Measurements from ENCODE around the gene ATP5PO.

ATP5PO gene, protein sequence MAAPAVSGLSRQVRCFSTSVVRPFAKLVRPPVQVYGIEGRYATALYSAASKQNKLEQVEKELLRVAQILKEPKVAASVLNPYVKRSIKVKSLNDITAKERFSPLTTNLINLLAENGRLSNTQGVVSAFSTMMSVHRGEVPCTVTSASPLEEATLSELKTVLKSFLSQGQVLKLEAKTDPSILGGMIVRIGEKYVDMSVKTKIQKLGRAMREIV

DNA sequence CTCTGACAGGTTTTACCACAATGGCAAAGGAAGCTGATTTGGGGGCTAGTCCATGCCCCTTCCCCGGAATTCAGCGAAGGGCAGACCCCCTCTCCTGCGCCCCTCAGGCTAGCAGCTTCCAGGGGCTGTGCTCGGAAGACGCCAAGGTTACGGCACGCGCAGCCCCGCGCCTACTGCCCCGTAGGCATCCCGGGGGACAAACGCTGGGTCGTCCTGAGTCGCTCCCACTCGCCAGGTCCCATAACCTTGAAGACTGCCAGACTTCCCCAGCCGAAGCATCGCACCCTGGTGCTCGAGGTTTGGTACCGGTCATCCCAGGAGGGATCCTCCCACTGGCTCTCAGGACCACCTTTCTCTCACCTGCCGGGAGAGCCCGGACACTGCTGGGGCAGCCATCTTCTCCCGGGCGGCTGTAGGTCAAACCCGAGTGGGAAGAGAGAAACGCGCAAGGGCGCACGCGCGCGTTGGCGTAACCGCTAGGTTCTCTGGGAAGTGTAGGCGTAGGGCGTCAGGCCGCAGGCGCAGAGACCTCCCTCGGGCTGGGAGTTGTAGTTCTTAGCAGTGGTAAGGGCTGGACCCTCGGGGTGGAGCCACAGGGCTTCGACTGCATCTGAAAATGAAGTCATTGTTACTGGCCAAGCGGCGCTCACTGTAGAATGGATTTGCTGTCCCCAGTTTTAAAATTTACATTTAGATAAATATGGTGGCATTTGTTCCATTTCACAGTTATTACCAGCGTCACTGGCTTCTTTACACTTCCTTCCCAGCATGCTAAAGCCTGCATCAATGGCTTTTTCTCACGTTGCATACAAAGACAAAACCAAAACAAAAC is at the start of gene ATP5PO:
Gene ATP5PO, minus strand, starts transcription at position 437 of the 832 bp plus-strand sequence. Its CDS starts 41 bp downstream, at position 396.
- DNase-seq (ENCODE audit: extremely low spot score, insufficient read length, low read depth) (peak; percentile 90), FAIRE-seq (peak; percentile 99)

DNA sequence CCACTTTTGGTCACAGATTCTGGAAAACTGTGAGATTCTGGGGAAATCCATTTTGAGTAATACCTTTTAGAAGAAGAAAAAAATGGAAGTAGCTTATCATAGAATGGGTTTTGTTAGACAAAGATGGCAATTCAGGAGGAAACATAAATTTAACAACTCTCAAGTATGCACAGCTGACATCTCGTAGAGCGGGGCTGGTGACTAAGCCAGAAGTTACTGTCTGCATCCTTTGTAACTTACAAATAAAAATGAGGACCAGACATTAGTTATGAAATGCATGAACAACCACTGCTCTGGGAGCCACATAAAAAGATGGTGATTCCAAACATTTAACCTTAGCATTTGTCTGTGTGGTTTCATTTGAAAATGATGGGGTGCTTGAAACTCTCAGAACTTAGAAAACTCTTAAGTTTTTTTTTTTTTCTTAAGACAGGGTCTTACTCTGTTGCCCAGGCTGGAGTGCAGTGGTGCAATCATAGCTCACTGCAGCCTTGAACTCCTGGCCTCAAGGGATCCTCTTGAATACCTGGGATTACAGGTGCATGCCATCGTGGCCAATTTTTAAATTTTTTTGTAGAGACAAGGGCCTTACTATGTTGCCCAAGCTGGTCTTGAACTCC is 49.2 kb upstream of the ATP5PO start:
- DNase-seq (ENCODE audit: extremely low spot score, insufficient read length, low read depth) (no peak), FAIRE-seq (no peak)

DNA sequence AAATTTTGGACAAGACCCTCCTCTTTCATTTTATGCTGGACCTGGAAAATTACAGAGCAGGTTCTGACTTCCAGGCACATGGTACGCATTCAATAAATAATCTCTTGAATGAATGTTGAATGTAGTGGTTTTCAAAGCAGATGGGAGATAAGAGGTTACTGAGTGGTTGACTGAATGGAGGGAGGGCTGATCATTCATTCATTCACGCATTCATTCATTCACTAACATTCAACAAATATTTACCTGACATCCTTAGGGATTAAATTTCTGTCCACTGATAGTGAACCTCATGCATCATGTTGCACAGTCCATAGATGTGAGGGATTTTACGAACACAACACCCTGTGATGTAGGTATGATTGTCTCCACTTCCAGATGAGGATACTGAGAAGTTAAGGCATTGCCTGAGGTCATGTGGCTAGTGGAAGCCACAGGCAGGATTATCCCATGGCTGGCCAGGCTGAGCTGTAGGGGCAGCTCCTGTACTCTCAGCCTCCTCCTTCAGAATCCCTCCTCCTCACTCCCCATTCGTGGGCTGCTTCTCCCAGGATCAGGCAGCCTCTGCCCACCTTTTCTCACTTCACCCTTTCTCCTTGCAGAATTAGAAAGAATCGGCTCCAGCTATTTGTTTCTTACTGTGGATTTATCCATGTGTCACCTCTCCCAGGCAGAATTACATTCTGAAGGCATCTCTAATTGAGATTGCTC is 48.4 kb upstream of the ATP5PO start:
- DNase-seq (ENCODE audit: extremely low spot score, insufficient read length, low read depth) (no peak), FAIRE-seq (no peak)

DNA sequence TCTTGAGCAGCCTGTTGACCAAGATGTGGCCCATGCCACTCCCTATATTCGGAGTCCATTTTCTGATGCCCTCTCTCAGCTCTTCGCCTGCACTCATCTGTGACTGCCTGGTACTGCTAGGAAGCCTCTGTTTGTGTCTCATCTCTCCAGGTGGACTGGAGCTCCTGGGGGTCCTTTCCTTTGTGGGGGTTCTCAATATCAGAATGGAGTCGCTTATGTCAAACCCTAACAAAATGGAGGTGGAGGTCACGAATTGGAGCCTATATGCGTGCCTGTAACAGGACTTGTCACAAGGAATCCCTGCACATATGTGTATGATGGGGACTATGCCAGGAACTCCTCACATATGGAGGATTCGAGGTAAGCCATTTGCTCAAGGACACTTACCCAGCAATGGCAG is 46.7 kb upstream of the ATP5PO start:
- DNase-seq (ENCODE audit: extremely low spot score, insufficient read length, low read depth) (no peak), FAIRE-seq (no peak)

DNA sequence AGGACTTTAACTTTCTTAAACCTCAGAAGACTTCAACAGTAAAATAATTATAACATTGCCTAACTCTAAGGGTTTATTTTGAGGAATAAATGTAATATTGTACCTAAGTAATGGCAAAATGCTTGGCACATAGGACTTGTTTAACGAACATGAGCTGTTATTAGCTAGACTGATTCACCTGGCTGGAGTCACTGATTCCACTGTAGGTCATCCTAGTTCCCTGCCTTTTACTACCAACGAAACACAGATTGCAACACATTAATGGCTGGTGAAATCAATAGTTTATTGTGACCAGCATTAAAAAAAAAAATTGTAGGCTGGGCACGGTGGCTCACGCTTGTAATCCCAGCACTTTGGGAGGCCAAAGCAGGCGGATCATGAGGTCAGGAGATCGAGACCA is 45.5 kb upstream of the ATP5PO start:
- FAIRE-seq (no peak), DNase-seq (ENCODE audit: extremely low spot score, insufficient read length, low read depth) (no peak)

DNA sequence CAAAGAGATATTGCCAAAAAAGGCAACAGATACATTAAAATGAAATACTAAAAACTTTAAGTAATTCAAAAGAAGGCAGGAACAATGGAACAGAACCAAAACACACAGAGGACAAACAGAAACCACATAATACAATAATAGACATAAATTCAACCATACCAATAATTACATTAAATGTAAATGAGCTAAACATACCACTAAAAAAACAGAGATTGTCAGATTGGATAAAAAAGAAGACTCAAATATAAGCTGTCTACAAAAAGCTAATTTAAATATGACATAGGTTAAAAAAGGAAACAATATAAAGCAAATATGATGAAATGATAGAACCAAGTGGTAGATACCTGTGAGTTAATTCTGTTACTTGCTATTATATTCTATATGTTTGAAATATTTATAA is 44.1 kb upstream of the ATP5PO start:
- no peak for FAIRE-seq

DNA sequence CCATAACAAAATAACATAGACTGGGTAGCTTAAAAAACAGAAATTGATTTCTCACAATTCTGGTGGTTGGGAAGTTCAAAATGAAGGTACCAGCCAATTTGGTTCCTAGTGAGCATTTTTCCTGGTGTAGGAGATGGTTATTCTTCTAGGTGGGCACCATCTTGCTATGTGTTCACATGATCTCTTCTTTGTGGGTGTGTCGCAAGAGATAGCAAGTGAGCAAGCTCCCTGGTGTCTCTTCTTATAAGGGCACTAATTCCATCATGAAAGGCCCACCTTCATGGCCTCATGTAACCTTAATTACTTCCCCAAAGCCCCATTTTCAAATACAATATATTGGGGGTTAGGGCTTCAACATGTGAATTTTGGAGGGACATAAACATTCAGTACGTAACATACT is 38.8 kb upstream of the ATP5PO start:
- DNase-seq (ENCODE audit: extremely low spot score, insufficient read length, low read depth), result no peak
- FAIRE-seq, result no peak

More for the DNA sequence above, 44.1 kb upstream of the ATP5PO start:
- no peak for DNase-seq (ENCODE audit: extremely low spot score, insufficient read length, low read depth)

DNA sequence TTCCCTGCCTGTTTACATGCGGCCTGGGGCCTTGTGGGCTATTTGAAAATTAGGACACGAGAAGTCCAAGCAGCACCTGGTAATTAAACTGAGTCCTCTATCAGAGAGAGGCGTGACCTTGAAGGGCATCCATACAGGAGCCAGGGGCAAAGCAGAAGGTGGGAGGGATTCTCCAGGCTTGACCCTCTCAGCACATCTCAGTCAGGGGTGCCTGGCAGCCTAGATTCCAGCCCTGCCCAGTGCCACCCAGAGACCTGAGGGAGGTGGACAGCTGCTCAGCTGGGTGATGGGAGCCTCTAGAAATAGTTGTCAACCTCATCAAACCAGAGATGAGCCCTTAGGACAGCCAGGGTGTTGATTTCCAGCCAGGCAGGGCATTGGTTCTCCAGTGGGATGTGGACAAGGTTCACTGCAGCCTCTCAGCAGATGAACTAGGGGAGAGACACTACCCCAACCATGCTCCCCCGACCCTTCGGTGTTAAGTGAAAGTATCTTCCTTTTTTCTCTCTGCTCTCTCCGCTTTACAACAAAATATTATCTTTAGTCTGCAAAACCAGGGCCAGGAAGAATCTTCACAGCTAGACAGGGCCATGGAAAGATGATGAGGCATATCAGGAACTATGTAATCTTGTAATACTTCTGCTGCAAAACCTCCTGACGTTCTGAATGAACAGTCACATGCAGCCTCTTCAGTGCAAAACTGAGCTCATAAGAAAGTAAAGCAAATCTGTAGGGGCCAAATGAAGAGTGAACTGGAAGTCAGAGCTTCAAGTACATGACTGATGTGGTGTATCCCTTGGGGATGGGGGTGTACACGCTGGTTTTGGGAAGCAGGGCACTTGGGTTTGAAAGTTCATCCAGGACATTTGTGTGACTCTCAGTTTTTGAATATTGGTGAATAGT is 35.9 kb upstream of the ATP5PO start:
- FAIRE-seq, result peak; percentile 54
- no peak for DNase-seq (ENCODE audit: extremely low spot score, insufficient read length, low read depth)

DNA sequence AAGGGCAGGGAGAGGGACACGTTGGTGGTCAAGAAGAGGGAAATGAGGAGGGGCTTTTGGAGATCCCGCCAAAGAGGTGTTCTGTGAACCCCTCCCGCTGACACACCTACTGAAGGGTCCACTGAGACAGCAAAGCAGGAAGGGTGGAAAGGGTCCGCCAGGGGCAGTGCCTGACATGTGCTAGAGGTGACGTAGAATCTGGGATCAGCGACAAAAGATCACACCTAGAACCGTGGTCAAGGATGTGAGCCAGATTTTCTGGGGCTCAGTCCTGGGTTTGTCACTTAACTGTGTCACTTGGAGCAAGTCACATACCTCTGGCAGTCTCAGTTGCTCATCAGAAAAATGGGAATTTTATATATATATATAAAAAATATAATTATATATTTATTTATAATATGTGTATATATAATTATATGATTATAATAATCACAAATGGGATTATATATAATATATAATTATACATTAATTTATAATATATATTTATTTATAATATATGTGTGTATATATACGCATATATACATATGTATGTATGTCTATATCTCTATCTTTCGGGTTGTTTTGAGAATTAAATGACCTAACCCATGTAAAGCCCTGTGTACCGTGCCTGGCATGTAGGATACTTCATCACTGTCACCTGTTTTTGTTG is 35.0 kb upstream of the ATP5PO start:
- FAIRE-seq, result no peak
- DNase-seq (ENCODE audit: extremely low spot score, insufficient read length, low read depth), result no peak

DNA sequence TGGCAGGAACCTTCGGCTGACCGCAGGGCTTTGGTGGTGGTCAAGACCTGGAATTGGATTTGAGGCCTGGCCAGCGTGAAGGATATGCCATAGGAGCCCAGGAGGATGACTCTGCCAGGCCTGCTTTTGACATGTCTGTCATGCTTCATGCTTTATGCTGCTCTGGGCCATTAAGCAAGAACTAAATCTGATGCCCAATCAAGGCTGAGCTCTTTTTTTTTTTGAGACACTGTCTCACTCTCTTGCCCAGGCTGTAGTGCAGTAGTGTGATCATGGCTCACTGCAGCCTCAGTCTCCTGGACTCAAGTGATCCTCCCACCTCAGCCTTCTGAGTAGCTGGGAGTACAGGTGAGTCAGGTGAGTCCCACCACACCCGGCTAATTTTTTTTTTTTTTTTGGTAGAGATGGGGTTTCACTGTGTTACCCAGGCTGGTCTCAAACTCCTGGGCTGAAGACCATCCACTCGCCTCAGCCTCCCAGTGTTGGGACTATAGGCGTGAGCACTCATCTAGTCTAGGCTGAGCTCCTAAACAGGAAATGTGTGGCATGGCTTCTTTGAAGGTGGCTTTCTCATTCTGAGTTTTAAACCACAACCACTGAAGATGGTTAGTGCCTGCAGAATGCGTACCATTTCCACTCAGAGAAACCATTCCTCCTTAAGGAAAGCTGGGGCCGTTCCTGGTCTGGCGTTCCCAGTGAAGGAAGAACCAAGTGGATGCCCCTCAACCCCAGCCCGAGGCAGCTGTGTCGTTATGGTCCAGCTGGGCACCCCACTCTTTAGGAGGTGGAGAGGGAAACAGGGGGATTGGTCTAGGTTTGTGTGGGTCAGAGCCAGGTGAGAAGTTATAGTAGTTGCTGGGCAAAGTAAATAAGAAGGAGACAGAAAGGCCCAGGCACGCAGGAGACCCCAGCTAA is 34.2 kb upstream of the ATP5PO start:
- DNase-seq (ENCODE audit: extremely low spot score, insufficient read length, low read depth) (no peak), FAIRE-seq (peak; percentile 79)

DNA sequence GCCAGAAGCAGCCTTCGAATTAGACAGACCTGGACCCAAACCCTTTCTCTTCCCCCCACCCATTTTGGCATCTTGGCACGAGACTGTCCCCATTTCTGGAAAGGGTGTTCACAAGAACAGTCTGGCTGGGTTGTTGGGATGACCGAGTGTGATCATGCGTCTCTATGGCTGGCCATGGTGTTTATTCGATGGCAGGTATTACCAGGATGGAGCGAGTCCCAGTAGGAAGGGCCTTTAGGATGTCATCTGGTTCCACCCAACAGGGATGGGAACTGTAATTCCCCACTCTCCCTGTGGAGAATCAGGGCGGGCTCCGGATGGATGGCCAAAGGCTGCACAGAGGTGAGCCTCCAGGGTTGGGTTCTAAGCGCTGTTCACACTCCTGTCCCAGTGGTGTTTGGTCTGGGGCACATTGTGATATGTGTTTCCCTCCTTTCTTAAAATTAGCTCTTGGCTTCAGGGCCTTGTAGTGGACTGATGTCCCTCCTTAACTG is 33.4 kb upstream of the ATP5PO start:
- no peak for FAIRE-seq
- DNase-seq (ENCODE audit: extremely low spot score, insufficient read length, low read depth), result no peak

DNA sequence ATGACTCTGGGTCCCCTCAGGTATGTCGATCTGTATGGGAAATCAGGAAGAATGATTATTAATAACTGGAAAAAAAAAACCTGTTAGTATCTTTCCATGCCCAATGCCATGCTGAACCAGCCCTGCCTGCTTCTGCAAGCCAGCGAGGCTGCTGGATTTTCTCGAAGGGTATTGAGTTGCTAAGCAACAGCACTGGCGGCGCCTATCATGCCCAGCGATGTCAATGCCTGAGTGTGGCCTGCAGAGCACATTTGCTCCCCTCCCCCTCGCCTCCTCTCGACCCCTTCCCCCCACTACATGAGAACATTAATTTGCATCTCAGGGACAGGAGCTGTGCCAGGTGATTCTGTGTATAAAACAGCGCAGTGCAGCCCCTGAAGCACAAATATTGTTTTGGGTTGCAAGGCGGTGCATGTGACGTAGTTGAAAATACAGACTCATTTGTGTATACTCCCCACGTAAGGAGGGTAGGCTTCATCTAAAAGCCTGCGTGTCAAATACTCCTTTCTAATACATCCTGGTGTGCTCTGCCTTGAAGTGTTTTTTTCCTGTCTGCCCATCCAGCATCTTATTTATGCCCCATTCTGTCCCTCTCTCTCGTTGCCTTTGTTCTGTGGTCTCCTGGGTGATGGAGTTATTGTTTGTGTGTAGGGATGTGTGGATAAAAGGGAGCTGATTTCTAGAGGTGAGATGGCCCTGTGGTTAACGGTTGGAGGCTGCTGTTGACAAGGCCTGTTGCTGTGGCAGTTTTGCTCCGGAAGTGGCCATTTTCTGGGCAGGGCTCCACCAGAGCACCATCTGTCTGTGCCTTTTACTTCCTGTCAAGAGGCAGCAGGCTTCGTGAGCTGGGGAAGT is 32.7 kb upstream of the ATP5PO start:
- FAIRE-seq, result peak; percentile 93
- no peak for DNase-seq (ENCODE audit: extremely low spot score, insufficient read length, low read depth)

DNA sequence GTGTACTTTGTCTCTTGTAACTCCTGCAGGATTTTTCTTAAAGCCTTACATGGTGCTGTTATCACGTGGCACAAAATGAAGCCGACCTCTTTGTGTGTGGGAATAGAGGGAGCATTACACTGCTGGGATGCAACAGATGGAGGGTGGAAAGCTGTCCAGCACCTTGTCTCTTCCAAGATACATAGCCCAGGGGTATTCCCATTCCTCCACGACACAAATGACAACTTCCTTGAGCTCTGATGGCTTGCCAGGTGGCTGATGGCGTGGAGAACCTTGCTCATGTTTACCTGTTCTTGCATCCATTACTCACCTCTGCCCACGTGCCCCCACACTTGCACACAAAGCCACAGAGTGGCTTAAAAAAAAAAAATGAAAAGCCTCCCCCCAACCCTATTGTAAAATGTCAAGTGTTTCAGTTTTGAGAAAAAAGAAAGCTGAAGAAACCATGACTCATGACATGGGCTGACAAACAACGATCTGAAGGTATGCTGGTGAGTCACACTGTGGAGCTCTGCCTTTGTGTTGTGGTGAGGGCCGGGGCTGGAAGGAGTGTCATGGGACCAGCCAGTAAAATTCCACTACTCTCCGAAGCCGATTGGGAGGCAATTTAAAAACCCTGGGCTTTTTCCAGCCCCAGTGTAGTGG is 32.0 kb upstream of the ATP5PO start:
- no peak for DNase-seq (ENCODE audit: extremely low spot score, insufficient read length, low read depth)
- peak; percentile 70 for FAIRE-seq

DNA sequence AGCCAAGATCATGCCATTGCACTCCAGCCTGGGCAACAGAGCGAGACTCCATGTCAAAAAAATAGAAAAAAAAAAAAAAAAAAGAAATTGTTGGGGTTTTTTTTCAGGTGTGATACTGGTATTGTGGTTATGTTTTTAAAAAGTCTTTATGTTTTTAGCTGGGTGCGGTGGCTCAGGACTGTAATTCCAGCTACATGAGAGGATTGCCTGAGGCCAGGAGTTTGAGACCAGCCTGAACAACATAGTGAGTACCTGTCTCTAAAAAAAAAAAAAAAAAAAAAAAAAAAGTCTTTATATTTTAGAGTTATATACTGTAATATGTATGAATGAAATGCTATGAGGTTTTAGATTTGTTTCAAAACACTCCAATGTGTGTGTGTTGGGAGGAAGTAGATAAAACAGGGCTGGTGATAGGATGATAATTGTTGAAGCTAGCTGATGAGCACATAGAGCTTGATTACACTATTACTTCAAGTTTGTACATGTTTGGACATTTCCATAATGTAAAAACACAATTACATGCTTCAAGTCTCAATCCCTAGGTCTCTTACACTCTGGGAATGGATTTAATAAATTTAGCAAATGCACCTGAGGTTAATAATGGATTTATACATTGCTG is 30.2 kb upstream of the ATP5PO start:
- no peak for FAIRE-seq
- no peak for DNase-seq (ENCODE audit: extremely low spot score, insufficient read length, low read depth)

DNA sequence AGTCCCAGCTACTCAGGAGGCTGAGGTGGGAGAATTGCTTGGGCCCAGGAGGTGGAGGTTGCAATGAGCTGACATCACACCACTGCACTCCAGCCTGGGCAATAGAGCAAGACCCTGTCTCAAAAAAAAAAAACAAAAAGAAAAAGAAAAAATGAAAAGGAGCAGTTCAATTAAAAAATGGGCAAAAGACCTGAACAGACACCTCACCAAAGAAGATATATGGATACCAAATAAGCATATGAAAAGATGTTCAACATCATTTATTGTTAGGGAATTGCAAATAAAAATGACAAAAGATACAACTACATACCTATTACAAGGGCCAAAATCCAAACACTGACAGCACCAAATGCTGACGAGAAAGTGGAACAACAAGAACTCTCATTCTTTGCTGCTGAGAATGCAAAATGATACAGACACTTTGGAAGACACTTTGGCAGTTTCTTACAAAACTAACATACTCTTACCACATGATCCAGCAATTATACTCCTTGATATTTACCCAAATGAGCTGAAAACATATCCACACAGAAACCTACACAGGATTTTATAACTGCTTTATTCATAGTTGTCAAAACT is 28.7 kb upstream of the ATP5PO start:
- no peak for DNase-seq (ENCODE audit: extremely low spot score, insufficient read length, low read depth)
- FAIRE-seq, result no peak

DNA sequence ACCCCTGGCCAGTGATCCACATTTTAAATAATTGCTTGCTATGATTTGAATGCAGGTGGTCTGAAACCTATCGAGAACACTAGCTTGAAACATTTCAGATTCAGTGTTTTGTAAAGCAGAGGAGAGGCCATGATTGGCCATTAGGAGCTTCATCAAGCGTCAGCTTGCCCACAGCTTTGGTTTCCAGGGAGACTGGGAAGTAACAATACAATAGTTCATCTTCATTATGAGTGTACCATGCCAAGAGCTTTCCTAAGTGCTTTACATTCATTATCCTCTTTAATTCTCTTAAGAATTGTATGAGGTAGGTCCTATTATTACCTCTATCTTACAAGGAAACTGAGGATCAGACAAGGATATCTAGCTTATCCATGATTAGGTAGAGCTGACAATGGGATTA is 27.7 kb upstream of the ATP5PO start:
- FAIRE-seq (no peak), DNase-seq (ENCODE audit: extremely low spot score, insufficient read length, low read depth) (no peak)

All from GM18507 (cell line).